HG03558 (cell line): ENCODE measurements around the gene SCYGR1.
"Not testable (repeated sequence)": the region's sequence is repeated elsewhere in the genome, so short reads cannot be mapped to it uniquely, and the experiment has no call there.

Experiments used
- ATAC-seq: cut with Tn5 transposase; IDR thresholded peaks from one replicate; pipeline ENCODE4 v1.9.1; 2021; ENCODE audit warnings: moderate number of reproducible peaks; ENCODE audit not compliant: unreplicated experiment; ENCODE audit errors: extremely low read depth

The SCYGR1 gene

DNA sequence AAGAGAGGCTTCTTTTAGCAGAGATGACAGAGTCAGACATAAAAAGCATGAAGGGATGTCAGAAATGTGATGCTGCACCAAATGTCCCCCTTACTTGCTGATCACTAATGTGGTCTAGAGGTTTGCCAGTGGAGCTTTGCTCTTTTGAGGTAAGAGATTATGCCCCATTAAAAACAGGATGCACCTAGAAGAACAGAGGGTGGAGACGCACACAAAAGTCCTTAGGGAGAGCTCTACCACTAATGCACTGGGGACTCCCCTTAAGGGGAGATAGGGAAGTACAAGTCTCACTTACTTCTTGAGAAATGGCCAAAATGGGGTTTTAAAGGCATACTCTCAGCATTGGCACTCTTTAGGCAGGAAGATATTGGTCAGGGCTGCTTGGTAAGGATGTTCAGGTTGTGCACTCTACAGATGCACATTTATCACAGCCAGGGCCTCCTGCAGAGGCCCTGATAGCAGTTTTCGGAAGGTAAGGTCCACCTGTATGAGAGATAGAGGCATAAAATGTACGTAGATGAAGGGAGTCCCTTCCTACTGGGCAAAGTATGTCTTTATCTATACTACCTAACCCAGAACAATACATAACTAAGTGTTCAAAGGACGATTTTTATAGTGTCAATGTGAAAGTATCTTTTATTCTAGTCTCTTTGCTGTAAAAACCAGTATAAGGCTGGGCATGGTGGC lies 17.0 kb upstream of the SCYGR1 start:
- no peak for ATAC-seq

DNA sequence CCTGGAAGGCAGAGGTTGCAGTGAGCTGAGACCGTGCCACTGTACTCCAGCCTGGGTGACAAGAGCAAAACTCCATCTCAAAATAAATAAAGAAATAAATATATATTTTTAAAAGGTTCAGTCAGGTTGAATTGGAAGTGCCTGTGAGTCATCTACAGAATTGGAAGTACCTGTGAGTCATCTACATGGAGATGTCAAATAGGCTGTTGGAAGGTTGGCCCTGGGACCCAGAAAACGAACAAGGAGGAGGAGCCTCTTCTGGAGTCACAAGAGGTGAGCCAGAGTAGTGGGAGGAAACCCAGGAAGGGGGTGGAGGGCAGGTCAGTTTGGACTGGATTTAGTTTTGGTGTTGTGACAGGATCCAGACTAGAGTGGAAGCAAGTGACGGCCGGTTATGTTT lies 15.2 kb upstream of the SCYGR1 start:
- no peak for ATAC-seq

DNA sequence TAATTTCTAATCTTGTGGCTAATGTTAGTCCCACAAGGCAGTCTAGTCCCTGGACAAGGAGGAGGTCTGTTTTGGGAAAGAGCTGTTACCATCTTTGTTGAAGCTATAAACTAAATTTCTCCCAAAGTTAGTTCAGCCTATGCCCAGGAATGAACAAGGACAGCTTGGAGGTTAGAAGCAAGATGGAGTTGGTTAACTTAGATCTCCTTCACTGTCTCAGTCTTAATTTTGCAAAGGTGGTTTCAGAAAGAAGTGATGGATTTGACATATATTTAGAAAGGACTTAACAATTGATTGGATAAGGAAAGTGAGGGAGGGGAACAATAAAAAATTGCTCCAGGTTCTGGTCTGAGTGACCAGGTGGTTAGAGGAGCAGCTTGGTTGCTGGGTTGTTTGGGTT lies 14.6 kb upstream of the SCYGR1 start:
- no peak for ATAC-seq

DNA sequence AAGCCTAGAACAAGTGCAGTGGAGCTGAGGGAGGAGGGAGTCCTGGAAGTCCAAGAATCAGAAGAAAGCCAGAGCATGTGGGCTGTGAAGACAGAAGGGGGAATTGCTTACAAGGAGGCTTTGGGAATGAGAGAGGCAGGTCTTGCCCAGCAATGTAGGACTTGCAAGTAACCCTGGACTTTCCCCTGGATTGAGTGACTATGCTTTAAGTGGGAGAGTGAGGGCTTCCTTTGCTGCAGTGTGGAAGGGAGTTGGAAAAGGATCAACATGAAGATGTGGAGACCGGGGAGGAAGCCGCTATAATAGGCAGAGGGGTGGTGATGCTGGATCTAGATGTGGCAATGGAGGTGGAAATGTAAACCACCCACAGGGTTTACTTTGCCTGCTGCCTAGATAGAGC lies 13.8 kb upstream of the SCYGR1 start:
- ATAC-seq, result no peak

DNA sequence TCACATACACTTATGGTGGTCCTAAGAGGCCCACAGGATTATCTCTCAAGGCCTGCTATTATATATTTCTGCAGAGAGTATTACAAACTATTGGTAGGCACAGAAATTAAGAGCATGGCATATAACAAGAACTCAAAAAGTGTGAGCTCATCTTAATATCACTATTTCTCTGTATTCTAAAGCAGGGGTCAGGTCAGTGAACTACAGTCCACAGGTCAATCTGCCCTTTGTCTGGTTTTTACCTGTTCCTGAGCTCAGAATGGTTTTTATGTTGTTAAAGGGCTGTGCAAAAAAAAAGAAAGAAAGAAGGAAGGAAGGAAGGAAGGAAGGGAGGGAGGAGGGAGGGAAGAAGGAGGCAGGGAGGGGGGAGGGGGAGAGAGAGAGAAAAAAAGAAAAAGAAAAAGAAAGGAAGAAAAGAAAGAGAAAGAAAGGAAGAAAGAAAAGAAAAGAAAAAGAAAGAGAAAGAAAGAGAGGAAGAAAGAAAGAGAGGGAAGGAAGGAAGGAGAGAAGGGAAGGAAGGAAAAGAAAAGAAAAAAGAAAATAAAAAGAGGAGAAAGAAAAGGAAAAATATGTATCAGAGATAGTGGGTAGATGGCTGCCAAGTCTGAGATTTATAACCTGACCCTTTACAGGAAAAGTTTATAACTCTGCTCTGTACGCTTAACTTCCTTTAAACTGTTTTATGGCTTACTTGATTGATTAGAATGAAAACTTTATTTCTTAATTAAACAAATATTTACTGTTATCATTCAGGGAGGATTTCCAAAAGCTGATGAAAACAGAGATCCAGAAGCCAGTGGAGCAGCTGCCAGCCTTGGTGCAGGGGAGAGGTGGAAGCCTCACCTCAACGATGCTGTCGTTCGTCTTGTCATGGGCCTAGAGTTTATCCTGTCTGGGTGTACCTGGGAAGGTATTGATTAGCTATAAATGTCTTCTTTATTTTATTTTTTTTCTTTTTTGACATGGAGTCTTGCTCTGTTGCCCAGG lies 11.2 kb upstream of the SCYGR1 start:
- ATAC-seq, result no peak

DNA sequence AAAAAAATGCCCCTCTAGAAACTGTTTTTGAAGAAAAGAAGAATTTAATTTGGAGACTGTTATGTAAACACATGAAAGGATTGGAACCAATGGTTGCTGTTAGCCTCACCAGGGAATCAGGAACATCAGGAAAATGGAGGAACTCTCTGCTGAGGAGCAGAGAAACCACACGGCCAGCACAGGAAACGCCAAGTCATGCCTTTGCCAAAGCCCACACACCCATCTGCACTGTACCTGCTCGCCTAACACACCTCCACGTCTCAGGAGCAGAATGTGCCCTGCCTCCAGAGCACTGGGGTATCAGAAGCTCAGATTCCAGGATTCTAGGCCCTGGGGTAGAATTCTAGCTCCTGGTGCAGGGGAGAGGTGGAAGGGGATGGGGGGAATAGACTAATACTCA lies 9.8 kb upstream of the SCYGR1 start:
- ATAC-seq, result no peak

DNA sequence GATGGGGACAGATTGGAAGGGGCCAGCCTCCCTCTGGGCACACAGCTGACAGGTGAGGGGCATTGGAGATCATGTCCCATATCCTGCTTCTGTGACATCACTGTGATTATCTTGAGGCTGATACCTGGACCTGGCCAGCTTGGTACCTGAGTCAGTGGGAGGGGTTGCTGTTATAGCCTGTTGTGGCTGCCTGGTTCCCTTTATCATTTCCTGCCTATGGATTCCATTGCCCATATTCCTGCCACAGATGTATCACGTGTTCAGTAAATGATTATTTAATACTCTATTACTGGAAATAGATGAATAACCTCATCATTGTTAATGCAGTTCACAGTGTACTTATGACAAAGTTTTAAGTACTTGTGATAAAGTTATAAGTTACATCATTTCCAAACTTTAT lies 7.8 kb upstream of the SCYGR1 start:
- ATAC-seq, result no peak

DNA sequence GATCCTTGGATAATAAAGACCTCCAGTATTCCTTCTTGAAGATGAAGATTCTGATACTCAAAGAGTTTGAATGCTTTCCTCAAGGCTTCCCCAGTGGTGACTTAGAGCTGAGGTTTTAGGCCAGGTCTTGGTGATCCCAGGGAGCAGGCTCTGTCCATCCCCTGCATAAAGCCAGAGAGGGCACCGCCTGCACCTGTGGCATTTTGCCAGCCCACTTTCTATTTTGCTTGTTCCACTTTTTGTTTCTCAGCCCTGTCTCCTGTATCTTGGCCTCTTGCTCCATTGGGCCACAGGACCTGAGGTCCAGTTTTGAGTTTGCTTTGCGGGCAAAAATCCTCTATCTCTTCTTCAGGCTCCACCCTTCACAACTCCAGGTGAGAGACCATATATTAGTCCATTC lies 6.7 kb upstream of the SCYGR1 start:
- ATAC-seq, result no peak

DNA sequence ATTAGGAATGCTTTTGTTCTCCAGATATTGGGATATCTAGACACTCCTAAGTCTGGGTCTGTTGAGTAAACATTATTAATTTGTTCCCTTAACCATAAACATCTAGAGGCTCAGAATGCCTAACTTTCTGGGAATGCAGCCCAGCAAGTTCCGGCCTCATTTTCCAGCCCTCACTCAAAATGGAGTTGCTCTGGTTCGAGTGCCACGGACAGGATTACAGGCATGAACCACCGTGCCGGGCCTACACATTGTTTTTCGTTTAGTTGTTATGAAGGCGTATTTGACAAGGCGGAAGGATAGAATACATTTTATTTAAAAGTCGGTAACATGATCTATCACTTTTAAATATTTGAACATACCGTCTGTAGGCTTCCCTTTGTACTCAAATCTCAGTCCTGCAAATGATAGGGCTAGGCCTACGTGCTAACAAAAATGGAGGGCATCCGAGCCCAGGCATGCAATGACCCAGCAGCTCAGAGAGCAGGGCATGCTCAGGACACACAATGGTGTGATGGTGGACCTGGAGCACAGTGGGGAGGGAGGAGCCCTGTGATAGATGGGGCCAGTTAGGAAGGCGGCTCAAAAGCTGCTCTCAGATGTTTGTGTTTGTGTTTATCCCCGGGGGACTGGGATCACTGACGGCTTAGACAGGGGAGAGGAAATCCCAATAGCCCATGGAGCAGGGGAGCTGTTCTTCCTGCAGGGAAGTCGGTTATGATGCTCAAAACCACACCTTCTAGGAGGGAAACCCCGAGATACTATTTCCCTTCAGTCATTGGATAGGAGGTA lies 2.9 kb upstream of the SCYGR1 start:
- ATAC-seq, result no peak

DNA sequence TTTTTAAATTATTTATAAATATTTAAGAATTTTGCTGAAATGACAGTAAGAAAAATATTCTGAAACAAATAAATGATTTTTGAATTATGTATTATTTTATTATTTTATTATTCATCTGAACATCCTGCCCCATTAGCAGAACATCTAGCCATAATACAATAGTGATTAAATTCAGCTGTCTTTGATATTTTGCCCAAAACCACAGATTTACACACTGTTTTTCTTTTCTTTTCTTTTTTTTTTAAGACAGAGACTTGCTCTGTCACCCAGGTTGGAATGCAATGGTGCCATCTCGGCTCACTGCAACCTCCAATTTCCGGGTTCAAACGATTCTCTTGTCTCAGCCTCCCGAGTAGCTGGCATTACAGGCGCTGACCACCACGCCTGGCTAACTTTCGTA lies 1.9 kb upstream of the SCYGR1 start:
- no peak for ATAC-seq

DNA sequence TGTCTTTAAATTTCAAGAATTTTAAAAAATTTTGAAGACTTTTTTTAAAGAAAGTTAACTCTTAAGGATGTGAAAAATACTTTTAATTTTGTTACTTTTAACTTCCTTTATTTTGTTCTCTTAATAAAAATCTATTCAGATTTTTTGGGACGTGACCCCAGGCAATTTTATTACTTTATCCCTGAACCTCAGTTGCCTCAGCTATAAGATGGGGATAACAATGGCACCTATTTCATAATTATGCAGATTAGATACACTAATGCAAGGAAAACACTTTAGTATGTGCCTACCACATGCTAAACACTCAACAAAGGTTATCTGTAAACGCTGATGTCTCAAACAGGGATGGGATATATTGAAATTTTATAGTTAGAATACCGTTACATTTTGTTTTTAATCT lies 1.5 kb upstream of the SCYGR1 start:
- ATAC-seq, result no peak

DNA sequence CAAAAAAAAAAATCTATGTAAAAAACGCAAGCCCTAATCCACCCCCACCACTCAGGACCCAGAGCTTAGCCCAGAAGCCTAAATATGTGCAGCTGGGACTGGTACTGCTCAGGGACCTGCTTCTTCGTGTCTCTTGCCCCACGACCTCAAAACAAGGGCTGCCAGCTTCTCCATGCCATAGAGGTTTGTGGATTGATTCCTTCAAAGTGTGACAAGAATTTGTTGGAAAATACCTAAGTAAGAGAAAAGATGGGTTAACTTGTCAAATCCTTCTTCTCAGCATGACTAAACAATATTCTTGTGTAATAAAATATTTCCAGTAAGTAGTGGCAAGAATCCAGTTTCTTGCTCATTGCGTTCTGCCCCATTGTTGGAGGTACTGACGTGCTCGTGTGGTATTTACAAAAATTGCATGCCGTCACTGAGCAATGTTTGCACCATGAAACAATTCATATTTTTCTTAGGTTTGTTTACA lies 825 bp upstream of the SCYGR1 start:
- no peak for ATAC-seq

DNA sequence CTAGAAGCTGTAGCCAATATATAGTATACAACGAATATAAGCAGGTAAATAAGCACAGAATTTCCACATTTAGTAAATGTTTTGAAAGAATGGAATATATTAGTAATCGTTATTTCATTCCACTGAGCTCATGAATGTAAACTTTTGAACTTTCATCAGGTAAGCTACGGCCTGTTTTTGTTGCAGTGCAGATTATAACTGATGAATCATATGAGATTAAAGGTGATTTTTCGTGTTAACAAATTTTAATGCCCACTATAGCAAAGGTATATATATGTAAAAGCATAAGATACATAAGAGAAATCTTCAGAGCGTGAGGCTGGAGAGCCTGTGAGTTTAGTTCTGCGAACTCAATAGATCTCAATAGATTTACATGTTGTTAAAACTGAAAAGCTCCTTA lies 1.1 kb downstream of the SCYGR1 start:
- ATAC-seq, result no peak

DNA sequence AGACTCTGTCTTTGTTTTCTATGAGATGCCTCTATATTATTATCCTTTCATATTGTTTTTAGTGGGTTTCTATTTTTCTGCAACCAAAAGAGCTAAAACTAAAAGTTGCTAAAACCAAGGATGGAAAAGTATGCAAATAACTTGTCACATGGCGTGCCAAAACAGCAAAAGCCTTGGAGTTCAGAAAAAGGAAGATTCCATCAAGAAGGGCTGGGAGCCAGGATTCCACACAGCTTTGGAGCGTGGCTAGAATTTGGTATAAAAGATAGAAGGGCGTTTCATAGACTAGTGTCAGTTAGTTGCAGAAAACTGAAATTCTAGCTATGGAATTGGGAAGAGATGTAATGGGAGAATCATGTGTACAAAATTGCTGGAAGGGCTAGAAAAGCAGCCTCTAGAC lies 4.1 kb downstream of the SCYGR1 start:
- no peak for ATAC-seq

DNA sequence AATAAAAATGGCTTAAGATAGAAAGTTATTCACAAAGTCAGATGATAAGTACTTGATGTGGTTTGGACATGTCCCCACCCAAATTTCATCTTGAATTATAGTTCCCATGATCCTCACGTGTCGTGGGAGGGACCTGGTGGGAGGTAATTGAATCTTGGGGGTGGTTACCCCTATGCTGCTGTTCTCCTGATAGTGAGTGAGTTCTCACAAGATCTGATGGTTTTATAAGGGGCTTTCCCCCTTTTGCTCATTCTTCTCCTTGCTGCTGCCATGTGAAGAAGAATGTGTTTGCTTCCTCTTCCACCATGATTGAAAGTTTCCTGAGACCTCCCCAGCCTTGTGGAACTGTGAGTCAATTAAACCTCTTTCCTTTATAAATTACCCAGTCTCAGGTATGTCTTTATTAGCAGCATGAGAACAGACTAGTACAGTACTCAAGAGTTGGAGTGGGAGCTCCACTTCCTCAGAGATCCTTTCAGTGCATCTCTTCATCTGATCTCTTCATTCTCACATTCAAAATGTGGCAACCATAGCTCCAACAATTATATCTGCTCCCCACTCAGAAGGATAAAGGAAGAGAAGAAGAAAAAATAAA lies 5.4 kb downstream of the SCYGR1 start:
- not testable (repeated sequence) for ATAC-seq

DNA sequence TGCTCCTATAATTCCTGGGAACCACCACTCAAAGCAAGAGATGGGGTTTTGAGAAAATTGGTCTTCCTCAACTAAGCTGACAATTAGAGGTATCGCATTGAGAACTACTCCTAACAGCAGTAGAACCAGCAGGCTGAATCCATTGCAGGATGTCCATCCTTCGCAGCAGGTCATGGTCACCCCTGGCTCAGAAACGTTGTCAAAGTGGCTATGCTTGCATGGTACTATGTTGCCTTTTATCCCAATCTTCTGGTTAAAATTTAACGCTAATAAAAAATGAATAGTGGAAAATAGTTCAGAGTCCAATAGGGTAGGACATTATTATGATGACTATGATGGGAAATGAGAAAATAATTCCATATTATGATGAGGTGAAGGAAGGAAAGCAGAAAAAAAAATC lies 8.7 kb downstream of the SCYGR1 start, which contains the start of gene TM4SF20:
TM4SF20 (minus strand) TSS at position 212 of the 400 bp plus-strand sequence; CDS start at position 174, 38 bp downstream.
- no peak for ATAC-seq

DNA sequence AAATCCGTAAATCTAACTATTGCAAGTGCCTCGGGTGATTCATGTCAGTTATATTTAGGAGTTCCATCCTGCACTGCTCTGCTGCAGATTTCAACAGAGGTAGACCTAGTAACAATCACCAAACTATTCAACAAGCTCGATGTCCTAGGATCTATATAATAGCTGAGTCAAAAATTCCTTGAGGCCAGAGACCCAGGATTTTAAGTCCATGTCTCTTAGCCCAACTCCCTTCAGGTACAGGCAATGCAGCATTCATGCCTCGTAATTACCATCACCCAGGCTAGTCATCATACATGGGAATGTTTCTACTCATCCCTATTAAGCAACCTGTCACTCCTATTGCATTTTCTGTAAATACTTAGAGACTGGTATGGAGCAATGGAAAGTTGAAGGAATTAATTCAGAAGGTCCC lies 9.4 kb downstream of the SCYGR1 start:
- ATAC-seq, result no peak

DNA sequence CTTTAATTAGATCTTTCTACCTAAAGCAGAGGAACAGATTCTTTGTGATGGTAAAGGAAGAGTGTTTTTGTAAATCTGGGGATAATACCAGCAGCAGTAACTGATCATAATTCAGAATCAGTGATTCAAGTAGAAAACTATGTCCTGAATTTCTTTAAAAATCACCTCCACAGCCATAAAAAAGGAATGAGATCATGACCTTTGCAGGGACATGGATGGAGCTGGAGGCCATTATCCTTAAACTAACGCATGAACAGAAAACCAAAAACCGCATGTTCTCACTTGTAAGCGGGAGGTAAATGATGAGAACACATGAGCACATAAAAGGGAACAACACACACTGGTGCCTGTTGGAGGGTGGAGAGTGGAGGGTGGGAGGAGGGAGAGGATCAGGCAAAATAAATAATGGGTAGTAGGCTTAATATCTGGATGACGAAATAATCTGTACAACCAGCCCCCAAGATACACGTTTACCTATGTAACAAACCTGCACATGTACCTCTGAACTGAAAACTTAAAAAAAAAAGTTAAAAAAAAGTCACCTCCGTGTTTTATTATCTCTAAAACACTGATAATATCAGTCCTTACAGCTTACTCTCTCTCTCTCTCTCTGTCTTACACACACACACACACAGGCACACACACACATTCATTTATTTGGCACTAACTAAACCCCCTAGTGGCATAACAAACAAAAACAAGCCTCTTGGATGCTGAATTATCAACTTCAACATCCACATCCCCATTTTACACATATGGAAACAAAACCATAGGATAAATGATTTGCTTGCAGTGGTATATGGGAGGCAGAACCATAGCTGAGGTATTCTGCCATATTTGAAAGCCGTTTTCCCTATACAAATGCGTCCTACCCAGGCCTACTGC lies 10.0 kb downstream of the SCYGR1 start:
- ATAC-seq, result no peak
